AG04450 (cell line): ENCODE measurements around the gene MRTFA. TPM values are rescaled to one million over a fixed set of nuclear protein-coding genes. Genes with fewer than 3 reads are reported as not detected.
"Not testable (repeated sequence)": the region's sequence is repeated elsewhere in the genome, so short reads cannot be mapped to it uniquely, and the experiment has no call there.

ENCODE experiments used
- CTCF ChIA-PET: fragments of 300-600, 350-600 bp; formaldehyde crosslinking; extraction: SDS; loops from one replicate; lab custom pipeline; 2022; ENCODE audit warnings: antibody characterized with exemption, inconsistent platforms; lab: Charles Lee
- POLR2A ChIA-PET: fragments of 350-600 bp; formaldehyde crosslinking; extraction: SDS; loops from one replicate; lab custom pipeline; 2021; ENCODE audit warnings: antibody characterized with exemption, inconsistent platforms; lab: Yijun Ruan, JAX
- DNase-seq: peaks from one replicate; pipeline ENCODE4 v3.0.0-alpha.2; 2011; ENCODE audit warnings: low read depth, low spot score
- H3K27ac ChIP-seq: one replicate; pipeline ENCODE4 v1.5.1; 2012; ENCODE audit warnings: low read depth, low read length, control low read depth
- H3K27me3 ChIP-seq: one replicate; pipeline ENCODE4 v1.6.0; 2012; ENCODE audit warnings: low read length; ENCODE audit not compliant: control insufficient read depth, insufficient read depth
- H3K4me3 ChIP-seq: 2 replicates; pipeline ENCODE4 v1.5.1; 2011; ENCODE audit warnings: mild to moderate bottlenecking, low read depth, low read length, control low read depth
- H3K9me3 ChIP-seq: 2 replicates; pipeline ENCODE4 v1.5.1; 2012; ENCODE audit warnings: low read length; ENCODE audit not compliant: control insufficient read depth, insufficient read depth
- CTCF ChIP-seq: IDR thresholded peaks from 2 replicates; pipeline ENCODE4 v1.5.1; 2011; ENCODE audit warnings: low read depth, low read length, control low read depth, inconsistent platforms
- polyA plus RNA-seq: library from polyadenylated mRNA; depleted of rRNA; stranded (reverse); fragments of >200 nt; gene quantifications from 2 replicates; pipeline ENCODE4 v1.2.3, GENCODE V29; 2011

The MRTFA gene
- polyA plus RNA-seq, 1 experiment, result 6.8 TPM

DNA sequence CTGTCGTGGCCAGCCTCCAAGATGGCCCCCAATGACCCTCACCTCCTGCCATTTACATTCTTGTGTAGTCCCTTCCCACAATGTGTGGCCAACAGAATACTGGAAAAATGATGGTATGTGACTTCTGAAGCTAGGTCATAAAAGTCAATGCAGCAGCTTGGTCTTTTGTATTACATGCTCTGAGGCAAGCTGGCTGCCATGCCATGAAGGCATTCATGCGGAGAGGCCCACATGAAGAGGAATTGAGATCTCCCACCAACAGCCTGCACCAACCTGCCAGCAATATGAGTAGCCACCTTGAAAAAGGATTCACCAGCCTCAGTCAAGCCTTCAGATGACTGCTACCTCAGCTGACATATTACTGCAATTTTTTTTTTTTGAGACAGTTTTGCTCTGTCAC lies 4.6 kb downstream of the MRTFA start:
- H3K27me3 ChIP-seq, result no peaks in the 10 kb centered on the region
- H3K27ac ChIP-seq, result no peak overlapping the region
- POLR2A ChIA-PET, result no interaction called here
- CTCF ChIA-PET, result interaction anchor here (0.7 kb wide), 1 partner anchor 74 kb away, joined by 3 read pairs; no protein-coding TSS in a partner anchor
- no peak for TF ChIP-seq CTCF
- no peak for DNase-seq
- H3K4me3 ChIP-seq, result no peak overlapping the region
- no peaks in the 10 kb centered on the region for H3K9me3 ChIP-seq

GRCh38 chr22:40628354-40629042 lies 8.0 kb downstream of the MRTFA start:
- CTCF ChIA-PET, result no interaction called here
- DNase-seq, result no peak
- Histone ChIP-seq H3K4me3 (no peak overlapping the region), H3K27ac (no peak overlapping the region), H3K27me3 (no peaks in the 10 kb centered on the region), H3K9me3 (no peaks in the 10 kb centered on the region)
- TF ChIP-seq CTCF, result no peak
- POLR2A ChIA-PET, result interaction anchor here (2.3 kb wide), 1 partner anchor 8 kb away, joined by 9 read pairs; the partner anchor contains the start of gene MRTFA

DNA sequence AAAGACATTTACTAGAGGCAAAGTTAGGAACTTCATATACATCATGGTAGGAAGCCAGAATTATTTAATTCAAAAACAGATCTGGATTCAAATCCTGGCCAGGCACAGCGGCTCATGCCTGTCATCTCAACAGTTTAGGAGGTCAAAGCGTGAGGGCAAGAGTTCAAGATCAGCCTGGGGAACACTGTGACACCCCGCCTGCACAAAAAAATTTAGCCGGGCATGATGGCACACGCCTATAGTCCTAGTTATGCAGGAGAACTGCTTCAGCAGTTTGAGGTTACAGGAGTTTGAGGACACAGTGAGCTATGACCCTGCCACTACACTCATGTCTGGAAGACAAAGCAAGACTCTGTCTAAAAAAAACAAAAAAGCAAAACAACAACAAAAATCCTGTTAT lies 8.9 kb downstream of the MRTFA start:
- ChIA-PET POLR2A (interaction anchor here (2.3 kb wide), 1 partner anchor 9 kb away, joined by 9 read pairs; the partner anchor contains the start of gene MRTFA), CTCF (interaction anchor here (0.7 to 1.7 kb wide), 2 partner anchors 97 to 191 kb away, joined by 3 to 6 read pairs; no protein-coding TSS in a partner anchor)
- no peak overlapping the region for H3K4me3 ChIP-seq
- no peaks in the 10 kb centered on the region for H3K9me3 ChIP-seq
- no peak overlapping the region for H3K27ac ChIP-seq
- no peak for TF ChIP-seq CTCF
- DNase-seq, result no peak
- H3K27me3 ChIP-seq, result no peaks in the 10 kb centered on the region

- Histone ChIP-seq H3K9me3 (peaks cover 7% of the 10 kb centered on the region), H3K27ac (no peak overlapping the region), H3K4me3 (no peak overlapping the region), H3K27me3 (no peaks in the 10 kb centered on the region)
- POLR2A ChIA-PET, result interaction anchor here (2.3 kb wide), 1 partner anchor 10 kb away, joined by 9 read pairs; the partner anchor contains the start of gene MRTFA
- DNase-seq, result no peak
- no peak for TF ChIP-seq CTCF
- CTCF ChIA-PET, result interaction anchor here (0.7 to 1.7 kb wide), 2 partner anchors 96 to 190 kb away, joined by 3 to 6 read pairs; no protein-coding TSS in a partner anchor
Observed at GRCh38 chr22:40626851-40627250, 9.7 kb downstream of the MRTFA start.

- peaks cover 16% of the 10 kb centered on the region for H3K9me3 ChIP-seq
- not testable (repeated sequence) for H3K4me3 ChIP-seq, DNase-seq, H3K27ac ChIP-seq, H3K27me3 ChIP-seq
- ChIA-PET POLR2A (interaction anchor here (0.6 to 0.8 kb wide), 2 partner anchors 98 to 1040 kb away, joined by 3 to 6 read pairs; no protein-coding TSS in a partner anchor), CTCF (interaction anchor here (1.7 kb wide), 1 partner anchor 189 kb away, joined by 6 read pairs; no protein-coding TSS in a partner anchor)
Observed at GRCh38 chr22:40625794-40626193, 10.7 kb downstream of the MRTFA start.

DNA sequence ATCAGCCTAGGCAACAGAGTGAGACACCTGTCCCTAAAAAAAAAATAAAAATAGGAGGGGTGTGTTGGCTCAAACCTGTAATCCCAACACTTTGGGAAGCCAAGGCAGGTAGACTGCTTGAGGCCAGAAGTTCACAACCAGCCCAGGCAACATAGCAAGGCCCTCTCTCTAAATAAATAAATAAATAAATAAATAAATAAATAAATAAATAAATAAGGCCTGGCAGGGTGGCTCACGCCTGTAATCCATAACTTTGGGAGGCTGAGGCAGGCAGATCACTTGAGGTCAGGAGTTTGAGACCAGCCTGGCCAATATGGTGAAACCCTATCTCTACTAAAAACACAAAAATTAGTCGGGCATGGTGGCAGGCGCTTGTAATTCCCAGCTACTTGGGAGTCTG lies 11.2 kb downstream of the MRTFA start:
- DNase-seq, H3K27ac ChIP-seq, H3K4me3 ChIP-seq, H3K27me3 ChIP-seq: not testable (repeated sequence)
- POLR2A ChIA-PET, result interaction anchor here (0.8 kb wide), 1 partner anchor 98 kb away, joined by 3 read pairs; no protein-coding TSS in a partner anchor
- CTCF ChIA-PET, result interaction anchor here (0.9 kb wide), 1 partner anchor 21 kb away, joined by 4 read pairs; no protein-coding TSS in a partner anchor
- H3K9me3 ChIP-seq, result peaks cover 19% of the 10 kb centered on the region
